ENCODE results near the gene GTPBP3. TPM values are rescaled to one million over a fixed set of nuclear protein-coding genes. Genes with fewer than 3 reads are reported as not detected.

The GTPBP3 gene
- total and polyA plus RNA-seq, 9 of the 15 experiments (the other 6 are each of a cell fraction or from before 2014, with no cell fraction given) = 4.9 to 124 (median 22.6) TPM

DNA sequence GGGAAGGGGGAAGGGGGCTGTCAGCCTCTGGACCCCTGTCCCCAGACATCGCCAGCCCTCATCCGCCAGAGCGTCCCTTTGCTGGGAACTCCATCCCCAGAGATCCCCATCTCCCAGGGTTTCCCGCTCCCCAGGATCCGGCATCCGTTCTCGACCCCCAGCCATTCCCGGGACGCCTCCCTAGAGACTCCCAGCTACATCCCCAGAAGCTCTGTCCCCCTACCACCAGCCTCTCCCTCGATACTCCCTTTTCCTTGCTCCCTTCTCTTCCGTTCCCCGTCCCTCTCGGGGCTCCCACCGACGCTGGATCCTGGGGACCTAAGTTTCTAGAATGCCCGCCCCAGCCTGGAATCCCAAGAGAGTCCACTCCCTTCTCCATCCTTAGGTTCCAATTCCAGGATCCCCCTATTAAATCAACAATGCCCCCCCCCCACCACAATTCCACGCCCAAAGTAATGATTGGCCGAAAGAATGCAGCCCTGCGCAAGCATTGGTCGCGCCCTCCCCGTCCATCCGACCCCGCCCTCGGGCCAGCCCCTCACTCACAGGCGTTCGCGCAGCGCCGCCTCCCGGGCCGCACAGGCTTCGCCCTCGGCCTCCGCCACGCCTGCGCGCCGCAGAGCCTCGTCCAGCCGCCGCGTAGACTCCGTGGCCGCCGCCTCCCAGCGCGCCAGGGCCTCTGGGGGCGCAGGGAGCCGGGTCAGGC, 53.5 kb downstream of the GTPBP3 start (continued):
- TF ChIP-seq, protein P1, sequence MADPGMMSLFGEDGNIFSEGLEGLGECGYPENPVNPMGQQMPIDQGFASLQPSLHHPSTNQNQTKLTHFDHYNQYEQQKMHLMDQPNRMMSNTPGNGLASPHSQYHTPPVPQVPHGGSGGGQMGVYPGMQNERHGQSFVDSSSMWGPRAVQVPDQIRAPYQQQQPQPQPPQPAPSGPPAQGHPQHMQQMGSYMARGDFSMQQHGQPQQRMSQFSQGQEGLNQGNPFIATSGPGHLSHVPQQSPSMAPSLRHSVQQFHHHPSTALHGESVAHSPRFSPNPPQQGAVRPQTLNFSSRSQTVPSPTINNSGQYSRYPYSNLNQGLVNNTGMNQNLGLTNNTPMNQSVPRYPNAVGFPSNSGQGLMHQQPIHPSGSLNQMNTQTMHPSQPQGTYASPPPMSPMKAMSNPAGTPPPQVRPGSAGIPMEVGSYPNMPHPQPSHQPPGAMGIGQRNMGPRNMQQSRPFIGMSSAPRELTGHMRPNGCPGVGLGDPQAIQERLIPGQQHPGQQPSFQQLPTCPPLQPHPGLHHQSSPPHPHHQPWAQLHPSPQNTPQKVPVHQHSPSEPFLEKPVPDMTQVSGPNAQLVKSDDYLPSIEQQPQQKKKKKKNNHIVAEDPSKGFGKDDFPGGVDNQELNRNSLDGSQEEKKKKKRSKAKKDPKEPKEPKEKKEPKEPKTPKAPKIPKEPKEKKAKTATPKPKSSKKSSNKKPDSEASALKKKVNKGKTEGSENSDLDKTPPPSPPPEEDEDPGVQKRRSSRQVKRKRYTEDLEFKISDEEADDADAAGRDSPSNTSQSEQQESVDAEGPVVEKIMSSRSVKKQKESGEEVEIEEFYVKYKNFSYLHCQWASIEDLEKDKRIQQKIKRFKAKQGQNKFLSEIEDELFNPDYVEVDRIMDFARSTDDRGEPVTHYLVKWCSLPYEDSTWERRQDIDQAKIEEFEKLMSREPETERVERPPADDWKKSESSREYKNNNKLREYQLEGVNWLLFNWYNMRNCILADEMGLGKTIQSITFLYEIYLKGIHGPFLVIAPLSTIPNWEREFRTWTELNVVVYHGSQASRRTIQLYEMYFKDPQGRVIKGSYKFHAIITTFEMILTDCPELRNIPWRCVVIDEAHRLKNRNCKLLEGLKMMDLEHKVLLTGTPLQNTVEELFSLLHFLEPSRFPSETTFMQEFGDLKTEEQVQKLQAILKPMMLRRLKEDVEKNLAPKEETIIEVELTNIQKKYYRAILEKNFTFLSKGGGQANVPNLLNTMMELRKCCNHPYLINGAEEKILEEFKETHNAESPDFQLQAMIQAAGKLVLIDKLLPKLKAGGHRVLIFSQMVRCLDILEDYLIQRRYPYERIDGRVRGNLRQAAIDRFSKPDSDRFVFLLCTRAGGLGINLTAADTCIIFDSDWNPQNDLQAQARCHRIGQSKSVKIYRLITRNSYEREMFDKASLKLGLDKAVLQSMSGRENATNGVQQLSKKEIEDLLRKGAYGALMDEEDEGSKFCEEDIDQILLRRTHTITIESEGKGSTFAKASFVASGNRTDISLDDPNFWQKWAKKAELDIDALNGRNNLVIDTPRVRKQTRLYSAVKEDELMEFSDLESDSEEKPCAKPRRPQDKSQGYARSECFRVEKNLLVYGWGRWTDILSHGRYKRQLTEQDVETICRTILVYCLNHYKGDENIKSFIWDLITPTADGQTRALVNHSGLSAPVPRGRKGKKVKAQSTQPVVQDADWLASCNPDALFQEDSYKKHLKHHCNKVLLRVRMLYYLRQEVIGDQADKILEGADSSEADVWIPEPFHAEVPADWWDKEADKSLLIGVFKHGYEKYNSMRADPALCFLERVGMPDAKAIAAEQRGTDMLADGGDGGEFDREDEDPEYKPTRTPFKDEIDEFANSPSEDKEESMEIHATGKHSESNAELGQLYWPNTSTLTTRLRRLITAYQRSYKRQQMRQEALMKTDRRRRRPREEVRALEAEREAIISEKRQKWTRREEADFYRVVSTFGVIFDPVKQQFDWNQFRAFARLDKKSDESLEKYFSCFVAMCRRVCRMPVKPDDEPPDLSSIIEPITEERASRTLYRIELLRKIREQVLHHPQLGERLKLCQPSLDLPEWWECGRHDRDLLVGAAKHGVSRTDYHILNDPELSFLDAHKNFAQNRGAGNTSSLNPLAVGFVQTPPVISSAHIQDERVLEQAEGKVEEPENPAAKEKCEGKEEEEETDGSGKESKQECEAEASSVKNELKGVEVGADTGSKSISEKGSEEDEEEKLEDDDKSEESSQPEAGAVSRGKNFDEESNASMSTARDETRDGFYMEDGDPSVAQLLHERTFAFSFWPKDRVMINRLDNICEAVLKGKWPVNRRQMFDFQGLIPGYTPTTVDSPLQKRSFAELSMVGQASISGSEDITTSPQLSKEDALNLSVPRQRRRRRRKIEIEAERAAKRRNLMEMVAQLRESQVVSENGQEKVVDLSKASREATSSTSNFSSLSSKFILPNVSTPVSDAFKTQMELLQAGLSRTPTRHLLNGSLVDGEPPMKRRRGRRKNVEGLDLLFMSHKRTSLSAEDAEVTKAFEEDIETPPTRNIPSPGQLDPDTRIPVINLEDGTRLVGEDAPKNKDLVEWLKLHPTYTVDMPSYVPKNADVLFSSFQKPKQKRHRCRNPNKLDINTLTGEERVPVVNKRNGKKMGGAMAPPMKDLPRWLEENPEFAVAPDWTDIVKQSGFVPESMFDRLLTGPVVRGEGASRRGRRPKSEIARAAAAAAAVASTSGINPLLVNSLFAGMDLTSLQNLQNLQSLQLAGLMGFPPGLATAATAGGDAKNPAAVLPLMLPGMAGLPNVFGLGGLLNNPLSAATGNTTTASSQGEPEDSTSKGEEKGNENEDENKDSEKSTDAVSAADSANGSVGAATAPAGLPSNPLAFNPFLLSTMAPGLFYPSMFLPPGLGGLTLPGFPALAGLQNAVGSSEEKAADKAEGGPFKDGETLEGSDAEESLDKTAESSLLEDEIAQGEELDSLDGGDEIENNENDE (IDR thresholded peaks at IDR 0.05; ENCODE audit: low read depth, low read length) = no peak
- TF ChIP-seq NR4A1 (CRISPR knock-in tag; IDR thresholded peaks at IDR 0.05) (no peak), NR4A1 (tag; IDR thresholded peaks at IDR 0.05) (no peak), NEUROD1 (IDR thresholded peaks at IDR 0.05; ENCODE audit: borderline replicate concordance, low read depth, low read length, partially characterized antibody) (no peak), TAL1 (IDR thresholded peaks at IDR 0.05) (no peak), SNIP1 (IDR thresholded peaks at IDR 0.05; ENCODE audit: low read depth) (no peak), MAZ (CRISPR knock-in tag; conservative IDR thresholded peaks at IDR 0.05 in 1 of 2, IDR thresholded peaks at IDR 0.05 in 1 of 2) (peak; percentile 92 to 94), MCM7 (IDR thresholded peaks at IDR 0.05) (no peak), JUN (IDR thresholded peaks at IDR 0.05; ENCODE audit: borderline replicate concordance, low read depth, low read length) (no peak), JUN (CRISPR knock-in tag; IDR thresholded peaks at IDR 0.05; ENCODE audit: borderline replicate concordance) (no peak), SMARCA4 (IDR thresholded peaks at IDR 0.05) (0 out of 2 replicates have a peak, but pooled peaks have one; percentile 20), ATF7 (IDR thresholded peaks at IDR 0.05) (peak; percentile 61; the same call in 1 of the 2 replicates), SRF (CRISPR knock-in tag; IDR thresholded peaks at IDR 0.05) (no peak)
- TF ChIP-seq, protein P2, sequence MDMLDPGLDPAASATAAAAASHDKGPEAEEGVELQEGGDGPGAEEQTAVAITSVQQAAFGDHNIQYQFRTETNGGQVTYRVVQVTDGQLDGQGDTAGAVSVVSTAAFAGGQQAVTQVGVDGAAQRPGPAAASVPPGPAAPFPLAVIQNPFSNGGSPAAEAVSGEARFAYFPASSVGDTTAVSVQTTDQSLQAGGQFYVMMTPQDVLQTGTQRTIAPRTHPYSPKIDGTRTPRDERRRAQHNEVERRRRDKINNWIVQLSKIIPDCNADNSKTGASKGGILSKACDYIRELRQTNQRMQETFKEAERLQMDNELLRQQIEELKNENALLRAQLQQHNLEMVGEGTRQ (CRISPR knock-in tag; IDR thresholded peaks at IDR 0.05) = no peak
- TF ChIP-seq, protein P3, sequence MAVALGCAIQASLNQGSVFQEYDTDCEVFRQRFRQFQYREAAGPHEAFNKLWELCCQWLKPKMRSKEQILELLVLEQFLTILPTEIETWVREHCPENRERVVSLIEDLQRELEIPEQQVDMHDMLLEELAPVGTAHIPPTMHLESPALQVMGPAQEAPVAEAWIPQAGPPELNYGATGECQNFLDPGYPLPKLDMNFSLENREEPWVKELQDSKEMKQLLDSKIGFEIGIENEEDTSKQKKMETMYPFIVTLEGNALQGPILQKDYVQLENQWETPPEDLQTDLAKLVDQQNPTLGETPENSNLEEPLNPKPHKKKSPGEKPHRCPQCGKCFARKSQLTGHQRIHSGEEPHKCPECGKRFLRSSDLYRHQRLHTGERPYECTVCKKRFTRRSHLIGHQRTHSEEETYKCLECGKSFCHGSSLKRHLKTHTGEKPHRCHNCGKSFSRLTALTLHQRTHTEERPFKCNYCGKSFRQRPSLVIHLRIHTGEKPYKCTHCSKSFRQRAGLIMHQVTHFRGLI (CRISPR knock-in tag; IDR thresholded peaks at IDR 0.05) = no peak
